Measurements from ENCODE around the gene LRRC26. TPM values are rescaled to one million over a fixed set of nuclear protein-coding genes. Genes with fewer than 3 reads are reported as not detected.

The LRRC26 gene
- total RNA-seq, 1 donor from 2014 or later, result not detected

GRCh38 chr9:137199411-137200121, 29.7 kb upstream of the LRRC26 start:
- no peak for DNase-seq (ENCODE audit: low read depth)

- no peak for DNase-seq (ENCODE audit: low read depth)
Observed at GRCh38 chr9:137198902-137199283, 29.0 kb upstream of the LRRC26 start.

GRCh38 chr9:137198051-137198901, 28.4 kb upstream of the LRRC26 start:
- DNase-seq (ENCODE audit: low read depth), result peak; percentile 23

GRCh38 chr9:137195525-137196220, 25.8 kb upstream of the LRRC26 start:
- DNase-seq (ENCODE audit: low read depth), result no peak

- DNase-seq (ENCODE audit: low read depth), result no peak
Observed at GRCh38 chr9:137194909-137195308, 25.1 kb upstream of the LRRC26 start.

- DNase-seq (ENCODE audit: low read depth), result peak; percentile 25
Observed at GRCh38 chr9:137194388-137194787, 24.5 kb upstream of the LRRC26 start.

GRCh38 chr9:137193771-137194170, 23.9 kb upstream of the LRRC26 start:
- DNase-seq (ENCODE audit: low read depth), result no peak

- DNase-seq (ENCODE audit: low read depth), result no peak
Observed at GRCh38 chr9:137192859-137193258, 23.0 kb upstream of the LRRC26 start.

GRCh38 chr9:137192448-137192780, 22.6 kb upstream of the LRRC26 start:
- no peak for DNase-seq (ENCODE audit: low read depth)

- DNase-seq (ENCODE audit: low read depth), result no peak
Observed at GRCh38 chr9:137191691-137192447, 22.0 kb upstream of the LRRC26 start.

GRCh38 chr9:137191245-137191644, 21.4 kb upstream of the LRRC26 start:
- no peak for DNase-seq (ENCODE audit: low read depth)

- peak; percentile 85 for DNase-seq (ENCODE audit: low read depth)
Observed at GRCh38 chr9:137190315-137190856, 20.5 kb upstream of the LRRC26 start.

GRCh38 chr9:137189297-137190295, 19.7 kb upstream of the LRRC26 start:
- peak; percentile 78 for DNase-seq (ENCODE audit: low read depth)

GRCh38 chr9:137188490-137189296, 18.8 kb upstream of the LRRC26 start, which contains the start of the genes ANAPC2 and SSNA1:
TSS of gene ANAPC2 (minus strand) at chr9:137188560. CDS start at chr9:137188532, 28 bp downstream.
TSS of gene SSNA1 (plus strand) at chr9:137188676. CDS start at chr9:137188727, 51 bp downstream.
- peak; percentile 94 for DNase-seq (ENCODE audit: low read depth)

GRCh38 chr9:137188086-137188489, 18.2 kb upstream of the LRRC26 start:
- DNase-seq (ENCODE audit: low read depth), result no peak

GRCh38 chr9:137187386-137187785, 17.5 kb upstream of the LRRC26 start:
- no peak for DNase-seq (ENCODE audit: low read depth)

GRCh38 chr9:137186385-137186784, 16.5 kb upstream of the LRRC26 start:
- peak; percentile 32 for DNase-seq (ENCODE audit: low read depth)

- DNase-seq (ENCODE audit: low read depth), result no peak
Observed at GRCh38 chr9:137185921-137186320, 16.1 kb upstream of the LRRC26 start.

Data from myocyte (in vitro differentiated cells).